Sigmoid colon (tissue), 7 donors: ENCODE data around the gene TRIM66. TPM values are rescaled to one million over a fixed set of nuclear protein-coding genes. Genes with fewer than 3 reads are reported as not detected.
A peak's percentile ranks its signal among the peaks of the same experiment; 100 is the strongest.

Experiments used
- DNase-seq: peaks from one replicate; pipeline ENCODE4 v3.0.0-alpha.2; 2019
- H3K27ac ChIP-seq, 4 donors: fragments of 200-600 bp; sonication (generic); one replicate each; pipeline ENCODE4 v1.5.1; 2016 to 2019; ENCODE audit warnings: mild to moderate bottlenecking in 1 of 4
- H3K27me3 ChIP-seq, 3 donors: fragments of 200-600 bp; sonication (generic); one replicate each; pipeline ENCODE4 v1.5.1; 2019; ENCODE audit warnings: mild to moderate bottlenecking in 1 of 3
- H3K36me3 ChIP-seq, 4 donors: fragments of 200-600 bp; sonication (generic); one replicate each; pipeline ENCODE4 v1.5.1; 2016 to 2019
- H3K4me1 ChIP-seq, 4 donors: fragments of 200-600 bp; sonication (generic); one replicate each; pipeline ENCODE4 v1.5.1; 2017 to 2019
- H3K4me3 ChIP-seq, 4 donors: fragments of 200-600 bp; sonication (generic); one replicate each; pipeline ENCODE4 v1.5.1; 2017 to 2019; ENCODE audit warnings: mild to moderate bottlenecking in 2 of 4, moderate library complexity in 1 of 4
- H3K9me3 ChIP-seq, 4 donors: fragments of 200-600 bp in 3 of 4; sonication (generic) in 3 of 4; one replicate each; pipeline versions ENCODE4 v1.5.1 to v1.6.1; 2013 to 2019
- CTCF ChIP-seq, 4 experiments: fragments of 450-650 bp in 3 of 4; fragments of 200-600 bp in 1 of 4; IDR thresholded peaks; one replicate each; pipeline ENCODE4 v1.5.1; 2016 to 2019; ENCODE audit warnings: antibody characterized with exemption in 4 of 4, mild to moderate bottlenecking in 3 of 4, moderate library complexity in 2 of 4
- EP300 ChIP-seq, 4 donors: sonication (generic); formaldehyde crosslinking; IDR thresholded peaks; one replicate each; pipeline ENCODE4 v1.6.1; 2017; ENCODE audit warnings: antibody characterized with exemption in 4 of 4
- POLR2A ChIP-seq, 2 donors: fragments of 450-650 bp; IDR thresholded peaks; one replicate each; pipeline ENCODE4 v1.6.1; 2016; ENCODE audit warnings: antibody characterized with exemption in 2 of 2, mild to moderate bottlenecking in 2 of 2, moderate library complexity in 2 of 2
- POLR2AphosphoS5 ChIP-seq, 4 donors: sonication (generic); formaldehyde crosslinking; IDR thresholded peaks; one replicate each; pipeline ENCODE4 v1.6.1; 2017; ENCODE audit warnings: antibody characterized with exemption in 4 of 4
- WGBS, 2 donors: extraction: QIAGEN DNeasy Blood & Tissue Kit; methylation state at CpG; one replicate each; pipeline ENCODE4 v1.1.7; 2013; 5-methylcytosine and 5-hydroxymethylcytosine counted together
- intact Hi-C: fragments of 100-400 bp; cut with DNase I; formaldehyde crosslinking; loops from one replicate; pipeline ENCODE4 v1.15.1; 2023
- polyA plus RNA-seq, 3 donors: library from polyadenylated mRNA; stranded (reverse); fragments of 200-250 nt; gene quantifications; one replicate each; pipeline ENCODE4 v1.2.3, GENCODE V29; 2013
- total RNA-seq, 4 donors: library from RNA; depleted of rRNA; stranded (reverse); fragments of >200 nt; gene quantifications; one replicate each; pipeline ENCODE4 v1.1.0, GENCODE V29; 2016
- donor health status: healthy with polysubstance abuse.
- donor health status: Bipolar disorder and iron deficiency.
- donor health status: healthy.

TRIM66 gene
- total and polyA plus RNA-seq, 7 donors, result 0.60 to 24.4 (median 2.8) TPM

GRCh38 chr11:8709777-8710176, 27.3 kb upstream of the TRIM66 start:
- 89 to 91% methylated on average over 4 of the region's 4 CpGs for WGBS, 2 donors

GRCh38 chr11:8709002-8709672, 26.7 kb upstream of the TRIM66 start:
- peak overlapping the region in 2 of 4 donors; percentile 19 to 25 for H3K4me3 ChIP-seq
- DNase-seq, result peak; percentile 98
- TF ChIP-seq POLR2A (IDR thresholded peaks at IDR 0.05) (peak; percentile 51 to 80), CTCF (IDR thresholded peaks at IDR 0.05) (no peak), POLR2AphosphoS5 (IDR thresholded peaks at IDR 0.05) (peak; percentile 88 to 94 (median 94)), EP300 (IDR thresholded peaks at IDR 0.05) (peak; percentile 86 to 97 (median 94))
- intact Hi-C loops, result no loop called here
- H3K27me3 ChIP-seq, result no peaks in the 10 kb centered on the region
- H3K4me1 ChIP-seq, result peaks cover 4 to 98% (median 83%) of the 10 kb centered on the region in 4 donors
- no peaks in the 10 kb centered on the region for H3K9me3 ChIP-seq
- 73 to 74% methylated on average over 12 of the region's 12 CpGs for WGBS, 2 donors
- peaks cover 8 to 73% (median 29%) of the 10 kb centered on the region in 4 donors for H3K36me3 ChIP-seq
- peak overlapping the region; percentile 90 to 98 (median 96) for H3K27ac ChIP-seq

More at GRCh38 chr11:8709777-8710176, 27.3 kb upstream of the TRIM66 start:
- Histone ChIP-seq H3K4me3 (no peak overlapping the region), H3K27ac (peak overlapping the region; percentile 90 to 98 (median 96)), H3K4me1 (peaks cover 4 to 99% (median 87%) of the 10 kb centered on the region in 4 donors), H3K36me3 (peaks cover 13 to 73% (median 30%) of the 10 kb centered on the region in 4 donors), H3K9me3 (no peaks in the 10 kb centered on the region), H3K27me3 (no peaks in the 10 kb centered on the region)
- TF ChIP-seq POLR2A (IDR thresholded peaks at IDR 0.05) (no peak), CTCF (IDR thresholded peaks at IDR 0.05) (no peak), POLR2AphosphoS5 (IDR thresholded peaks at IDR 0.05) (no peak), EP300 (IDR thresholded peaks at IDR 0.05) (no peak)
- no peak for DNase-seq
- intact Hi-C loops, result no loop called here

GRCh38 chr11:8707541-8708191, 25.2 kb upstream of the TRIM66 start:
- H3K4me1 ChIP-seq, result peaks cover 4 to 95% (median 73%) of the 10 kb centered on the region in 4 donors
- peak overlapping the region; percentile 90 to 98 (median 96) for H3K27ac ChIP-seq
- peak; percentile 99 for DNase-seq
- peak in 2 of 4 donors; percentile 60 to 89 for TF ChIP-seq EP300 (IDR thresholded peaks at IDR 0.05)
- TF ChIP-seq CTCF (IDR thresholded peaks at IDR 0.05), result no peak
- TF ChIP-seq POLR2A (IDR thresholded peaks at IDR 0.05), result no peak
- peak; percentile 77 to 82 (median 78) for TF ChIP-seq POLR2AphosphoS5 (IDR thresholded peaks at IDR 0.05)
- H3K4me3 ChIP-seq, result peak overlapping the region in 3 of 4 donors; percentile 17 to 25 (median 19)
- intact Hi-C loops, result loop anchor here (2.0 kb wide), 1 partner anchor 103 kb away; a partner anchor contains a TSS
- peaks cover 10 to 73% (median 38%) of the 10 kb centered on the region in 4 donors for H3K36me3 ChIP-seq
- H3K9me3 ChIP-seq, result no peaks in the 10 kb centered on the region
- H3K27me3 ChIP-seq, result no peaks in the 10 kb centered on the region
- 89 to 93% methylated on average over 10 of the region's 10 CpGs for WGBS, 2 donors

- H3K36me3 ChIP-seq, result peaks cover 18 to 73% (median 44%) of the 10 kb centered on the region in 4 donors
- H3K4me3 ChIP-seq, result peak overlapping the region in 1 of 4 donors; percentile 19
- no peak for DNase-seq
- H3K9me3 ChIP-seq, result no peaks in the 10 kb centered on the region
- intact Hi-C loops, result loop anchor here (2.0 kb wide), 1 partner anchor 104 kb away; a partner anchor contains a TSS
- WGBS, 2 donors, result 95 to 96% methylated on average over 14 of the region's 14 CpGs
- peak overlapping the region; percentile 90 to 98 (median 96) for H3K27ac ChIP-seq
- H3K4me1 ChIP-seq, result peaks cover 4 to 91% (median 69%) of the 10 kb centered on the region in 4 donors
- TF ChIP-seq EP300 (IDR thresholded peaks at IDR 0.05) (no peak), POLR2A (IDR thresholded peaks at IDR 0.05) (no peak)
- no peaks in the 10 kb centered on the region for H3K27me3 ChIP-seq
Measured at GRCh38 chr11:8706673-8707432, 24.4 kb upstream of the TRIM66 start.
